ENCODE results near the gene ABRACL. TPM values are rescaled to one million over a fixed set of nuclear protein-coding genes. Genes with fewer than 3 reads are reported as not detected.
A peak's percentile ranks its signal among the peaks of the same experiment; 100 is the strongest.

ABRACL gene
- polyA plus RNA-seq, 3 donors, result 39.5 to 174 (median 142) TPM

DNA sequence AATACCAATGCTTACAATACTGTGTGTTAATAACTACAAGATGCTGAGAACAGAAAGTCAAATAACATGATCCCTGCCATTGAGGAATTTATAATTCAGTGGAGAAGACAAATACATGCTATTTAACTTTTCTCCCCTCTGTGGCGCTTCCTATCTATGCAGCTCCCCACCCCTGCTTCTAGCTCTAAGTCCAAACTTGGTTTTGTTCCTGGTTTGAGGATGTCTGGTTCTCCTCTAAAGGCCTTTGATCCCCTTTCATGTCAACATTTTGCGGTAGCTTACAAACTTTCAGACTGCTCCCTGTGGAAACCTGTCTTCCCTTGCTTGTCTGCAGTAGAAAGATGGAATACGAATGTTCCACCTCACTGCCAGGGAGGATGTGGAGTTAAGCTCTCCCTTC lies 22.1 kb upstream of the ABRACL start:
- no peaks in the 10 kb centered on the region for H3K36me3 ChIP-seq (replicated peaks in 1 of 2; ENCODE audit: control insufficient read depth in 1 of 2, insufficient read depth in 2 of 2, low read length in 2 of 2)
- TF ChIP-seq, protein P1, sequence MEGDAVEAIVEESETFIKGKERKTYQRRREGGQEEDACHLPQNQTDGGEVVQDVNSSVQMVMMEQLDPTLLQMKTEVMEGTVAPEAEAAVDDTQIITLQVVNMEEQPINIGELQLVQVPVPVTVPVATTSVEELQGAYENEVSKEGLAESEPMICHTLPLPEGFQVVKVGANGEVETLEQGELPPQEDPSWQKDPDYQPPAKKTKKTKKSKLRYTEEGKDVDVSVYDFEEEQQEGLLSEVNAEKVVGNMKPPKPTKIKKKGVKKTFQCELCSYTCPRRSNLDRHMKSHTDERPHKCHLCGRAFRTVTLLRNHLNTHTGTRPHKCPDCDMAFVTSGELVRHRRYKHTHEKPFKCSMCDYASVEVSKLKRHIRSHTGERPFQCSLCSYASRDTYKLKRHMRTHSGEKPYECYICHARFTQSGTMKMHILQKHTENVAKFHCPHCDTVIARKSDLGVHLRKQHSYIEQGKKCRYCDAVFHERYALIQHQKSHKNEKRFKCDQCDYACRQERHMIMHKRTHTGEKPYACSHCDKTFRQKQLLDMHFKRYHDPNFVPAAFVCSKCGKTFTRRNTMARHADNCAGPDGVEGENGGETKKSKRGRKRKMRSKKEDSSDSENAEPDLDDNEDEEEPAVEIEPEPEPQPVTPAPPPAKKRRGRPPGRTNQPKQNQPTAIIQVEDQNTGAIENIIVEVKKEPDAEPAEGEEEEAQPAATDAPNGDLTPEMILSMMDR (IDR thresholded peaks at IDR 0.05), result no peak
- no peak overlapping the region for H3K4me2 ChIP-seq (replicated peaks; ENCODE audit: extremely low read depth, low read length, poor library complexity, severe bottlenecking)
- H4K20me1 ChIP-seq (ENCODE audit: insufficient read depth, low read length), result no peaks in the 10 kb centered on the region
- H3K4me3 ChIP-seq (replicated peaks in 1 of 3; ENCODE audit: low read depth in 2 of 3, low read length in 3 of 3), result no peak overlapping the region
- H2AFZ ChIP-seq (ENCODE audit: insufficient read depth, low read depth, low read length, poor library complexity, severe bottlenecking), result no peak overlapping the region
- H3K9me3 Mint-ChIP-seq, result peaks cover 6 to 13% (median 10%) of the 10 kb centered on the region in 7 donors
- no peaks in the 10 kb centered on the region for H3K4me1 ChIP-seq (ENCODE audit: control insufficient read depth in 1 of 2, insufficient read depth in 2 of 2, low read length in 2 of 2)
- H3K79me2 ChIP-seq (ENCODE audit: insufficient read depth, low read length), result no peaks in the 10 kb centered on the region
- no peak overlapping the region for H3K27ac Mint-ChIP-seq
- DNase-seq, result no peak
- no peak overlapping the region for H3K9ac ChIP-seq (ENCODE audit: insufficient read depth, low read length, poor library complexity, severe bottlenecking)
- no peaks in the 10 kb centered on the region for H3K27me3 ChIP-seq (ENCODE audit: control insufficient read depth in 2 of 2, insufficient read depth in 2 of 2, low read length in 2 of 2)
- intact Hi-C loops (cut with micrococcal nuclease), result no loop called here
- peaks cover 0 to 7% of the 10 kb centered on the region in 2 donors for H3K9me3 ChIP-seq (replicated peaks in 1 of 2; ENCODE audit: control insufficient read depth in 1 of 2, insufficient read depth in 1 of 2, low read length in 2 of 2)
- no CpG with 5 or more reads among the region's 3 CpGs for WGBS (ENCODE audit: insufficient coverage)
- H3K36me3 Mint-ChIP-seq, result no peaks in the 10 kb centered on the region
- peaks cover 14% of the 10 kb centered on the region for H3K4me1 Mint-ChIP-seq
- no peak overlapping the region for H3K27ac ChIP-seq (ENCODE audit: low read depth in 1 of 2, low read length in 2 of 2)
- H3K27me3 Mint-ChIP-seq (ENCODE audit: low read depth in 3 of 3), result no peaks in the 10 kb centered on the region
- no peak overlapping the region for H3K4me3 Mint-ChIP-seq

DNA sequence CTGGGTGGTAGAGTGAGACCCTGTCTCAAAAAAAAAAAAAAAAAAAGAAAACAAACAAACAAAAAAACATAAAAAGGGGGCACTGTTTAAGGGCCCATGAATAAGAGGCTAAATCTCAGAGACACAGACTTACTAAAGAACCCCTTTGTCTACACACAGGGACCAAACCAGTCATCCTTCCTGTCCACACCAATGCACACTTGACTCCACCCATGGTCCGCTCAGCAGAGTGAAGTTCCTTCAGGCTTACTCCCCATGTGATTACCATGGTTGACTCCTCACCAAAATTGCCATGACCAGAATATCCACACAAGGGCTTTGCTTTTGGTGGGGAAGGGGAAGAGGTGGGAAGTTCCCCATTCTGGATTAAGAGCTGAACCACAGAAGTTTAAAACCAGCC lies 21.1 kb upstream of the ABRACL start:
- Histone ChIP-seq H2AFZ (ENCODE audit: insufficient read depth, low read depth, low read length, poor library complexity, severe bottlenecking) (no peak overlapping the region), H4K20me1 (ENCODE audit: insufficient read depth, low read length) (no peaks in the 10 kb centered on the region), H3K36me3 (replicated peaks in 1 of 2; ENCODE audit: control insufficient read depth in 1 of 2, insufficient read depth in 2 of 2, low read length in 2 of 2) (no peaks in the 10 kb centered on the region), H3K9ac (ENCODE audit: insufficient read depth, low read length, poor library complexity, severe bottlenecking) (no peak overlapping the region), H3K27me3 (ENCODE audit: control insufficient read depth in 2 of 2, insufficient read depth in 2 of 2, low read length in 2 of 2) (no peaks in the 10 kb centered on the region), H3K9me3 (replicated peaks in 1 of 2; ENCODE audit: control insufficient read depth in 1 of 2, insufficient read depth in 1 of 2, low read length in 2 of 2) (peaks cover 0 to 7% of the 10 kb centered on the region in 2 donors), H3K79me2 (ENCODE audit: insufficient read depth, low read length) (no peaks in the 10 kb centered on the region), H3K4me2 (replicated peaks; ENCODE audit: extremely low read depth, low read length, poor library complexity, severe bottlenecking) (no peak overlapping the region), H3K27ac (ENCODE audit: low read depth in 1 of 2, low read length in 2 of 2) (no peak overlapping the region), H3K4me1 (ENCODE audit: control insufficient read depth in 1 of 2, insufficient read depth in 2 of 2, low read length in 2 of 2) (no peaks in the 10 kb centered on the region), H3K4me3 (replicated peaks in 1 of 3; ENCODE audit: low read depth in 2 of 3, low read length in 3 of 3) (no peak overlapping the region)
- intact Hi-C loops (cut with micrococcal nuclease), result no loop called here
- DNase-seq, result no peak
- TF ChIP-seq, protein P1 (IDR thresholded peaks at IDR 0.05), result no peak
- Mint-ChIP-seq H3K4me1 (peaks cover 14% of the 10 kb centered on the region), H3K4me3 (no peak overlapping the region), H3K27ac (peak overlapping the region in 1 of 7 donors; percentile 69), H3K27me3 (ENCODE audit: low read depth in 3 of 3) (no peaks in the 10 kb centered on the region), H3K9me3 (peaks cover 6 to 15% (median 10%) of the 10 kb centered on the region in 7 donors), H3K36me3 (no peaks in the 10 kb centered on the region)
- WGBS (ENCODE audit: insufficient coverage), result no CpG with 5 or more reads among the region's 1 CpG
